Measurements from ENCODE around the gene ME2. TPM values are rescaled to one million over a fixed set of nuclear protein-coding genes. Genes with fewer than 3 reads are reported as not detected.
"Not testable (repeated sequence)": the region's sequence is repeated elsewhere in the genome, so short reads cannot be mapped to it uniquely, and the experiment has no call there.

The ME2 gene
- total RNA-seq, 1 experiment from 2014 or later, result 59.8 TPM

DNA sequence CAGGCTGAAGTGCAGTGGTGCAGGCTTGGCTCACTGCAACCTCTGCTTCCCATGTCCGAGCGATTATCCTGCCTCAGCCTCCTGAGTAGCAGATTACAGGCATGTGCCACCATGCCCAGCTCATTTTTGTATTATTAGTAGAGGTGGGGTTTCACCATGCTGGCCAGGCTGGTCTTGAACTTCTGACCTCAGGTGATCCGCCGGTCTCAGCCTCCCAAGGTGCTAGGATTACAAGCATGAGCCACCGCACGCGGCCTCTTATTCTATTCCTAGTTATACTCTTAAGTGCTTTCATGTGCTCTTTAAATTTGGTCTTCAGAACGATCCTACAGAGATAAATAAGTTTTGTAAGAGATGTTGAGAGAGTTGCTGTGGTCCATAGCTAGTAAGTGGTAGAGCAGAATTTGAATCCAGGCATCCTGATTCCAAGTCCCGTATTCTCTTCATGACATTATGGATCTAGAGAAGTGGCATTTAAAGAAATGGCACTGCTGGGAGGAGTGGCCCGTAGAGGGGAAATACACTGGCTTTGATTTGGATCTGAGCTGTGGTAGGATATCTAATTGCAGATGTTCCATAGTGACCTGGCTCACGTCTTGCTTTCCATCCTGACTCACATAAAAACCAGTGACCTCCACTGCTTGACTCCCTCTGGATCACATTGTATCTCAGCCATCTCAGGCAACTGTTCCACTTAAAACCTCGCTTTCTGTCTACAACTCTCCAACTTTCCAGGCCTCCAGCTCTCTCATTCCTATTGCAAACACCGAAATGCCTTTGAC lies 22.8 kb upstream of the ME2 start:
- no peak for DNase-seq
- Histone ChIP-seq H3K36me3 (no peaks in the 10 kb centered on the region), H3K9me3 (no peaks in the 10 kb centered on the region), H3K4me3 (no peak overlapping the region), H3K27me3 (no peaks in the 10 kb centered on the region)

DNA sequence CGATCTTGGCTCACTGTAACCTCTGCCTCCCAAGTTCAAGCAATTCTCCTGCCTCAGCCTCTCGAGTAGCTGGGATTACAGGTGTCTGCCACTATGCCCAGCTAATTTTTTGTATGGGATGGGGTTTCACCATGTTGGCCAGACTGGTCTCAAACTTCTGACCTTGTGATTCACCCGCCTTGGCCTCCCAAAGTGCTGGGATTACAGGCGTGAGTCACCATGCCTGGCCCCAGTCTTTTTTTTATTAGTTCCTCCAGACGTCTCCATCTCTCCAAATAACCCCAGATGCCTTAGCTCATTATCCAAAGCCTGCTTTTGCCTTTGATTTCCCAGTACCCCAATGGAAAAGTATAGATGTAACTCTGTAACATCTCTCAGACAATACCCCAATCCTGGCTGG lies 21.8 kb upstream of the ME2 start:
- not testable (repeated sequence) for H3K27me3 ChIP-seq, H3K4me3 ChIP-seq, H3K9me3 ChIP-seq, H3K36me3 ChIP-seq
- DNase-seq, result peak; percentile 78

DNA sequence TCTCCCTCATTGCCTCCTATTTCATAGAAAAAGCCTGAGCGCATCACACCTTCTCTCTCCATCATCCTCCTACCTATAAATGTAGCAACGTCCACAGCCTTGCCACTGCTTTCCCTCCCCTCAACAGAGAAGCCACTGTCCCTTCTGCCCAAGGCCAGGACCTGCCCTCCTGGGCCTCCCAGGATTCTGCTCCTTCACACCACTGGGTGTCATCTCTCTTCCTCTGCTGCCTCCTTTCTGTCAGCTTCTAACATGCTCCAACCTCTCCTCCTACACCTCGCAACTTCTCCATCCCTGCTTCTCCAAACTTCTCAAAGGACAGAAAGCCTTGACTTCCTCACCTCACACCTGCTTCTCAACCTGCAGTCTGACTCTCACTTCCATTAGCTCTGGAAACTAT lies 21.2 kb upstream of the ME2 start:
- no peak for DNase-seq
- H3K27me3 ChIP-seq, result no peaks in the 10 kb centered on the region

DNA sequence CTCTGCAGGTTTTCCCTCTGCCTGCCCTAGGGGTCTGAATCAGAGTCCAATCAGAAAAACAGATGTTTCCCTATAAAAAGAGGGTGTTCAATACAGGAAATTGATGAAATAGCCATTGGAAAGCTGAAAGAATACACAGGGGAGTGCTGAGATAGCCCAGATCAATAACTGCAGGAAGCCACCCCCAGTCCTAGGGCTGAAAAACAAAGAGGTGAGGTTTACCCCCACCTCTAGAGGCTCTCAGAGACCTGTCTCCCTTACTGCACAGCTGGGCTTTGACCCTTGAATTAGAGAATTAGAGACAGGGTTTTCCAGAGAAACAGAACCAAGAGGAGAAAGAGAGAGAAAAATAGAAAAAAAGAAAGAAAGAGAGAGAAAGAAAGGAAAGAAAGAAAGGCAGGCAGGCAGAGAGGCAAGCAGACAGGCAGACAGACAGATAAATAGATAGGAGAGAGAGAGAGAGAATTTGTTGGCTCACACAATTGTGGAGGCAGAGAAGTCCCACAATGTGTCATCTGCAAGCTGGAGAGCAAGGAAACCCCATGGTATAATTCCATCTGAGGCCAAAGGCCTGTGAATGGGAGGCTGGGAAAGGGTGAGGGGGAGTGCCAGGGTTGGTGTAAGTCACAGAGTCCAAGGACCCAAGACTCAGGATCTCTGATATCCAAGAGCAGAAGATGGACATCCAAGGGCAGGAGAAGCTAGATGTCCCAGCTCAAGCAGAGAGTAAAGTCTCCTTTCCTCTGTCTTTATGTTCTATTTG lies 18.9 kb upstream of the ME2 start:
- no peak for DNase-seq
- Histone ChIP-seq H3K27me3 (no peaks in the 10 kb centered on the region), H3K4me3 (no peak overlapping the region)

More for the DNA sequence above, 21.2 kb upstream of the ME2 start:
- H3K4me3 ChIP-seq, result no peak overlapping the region
- no peaks in the 10 kb centered on the region for H3K9me3 ChIP-seq
- H3K36me3 ChIP-seq, result no peaks in the 10 kb centered on the region

DNA sequence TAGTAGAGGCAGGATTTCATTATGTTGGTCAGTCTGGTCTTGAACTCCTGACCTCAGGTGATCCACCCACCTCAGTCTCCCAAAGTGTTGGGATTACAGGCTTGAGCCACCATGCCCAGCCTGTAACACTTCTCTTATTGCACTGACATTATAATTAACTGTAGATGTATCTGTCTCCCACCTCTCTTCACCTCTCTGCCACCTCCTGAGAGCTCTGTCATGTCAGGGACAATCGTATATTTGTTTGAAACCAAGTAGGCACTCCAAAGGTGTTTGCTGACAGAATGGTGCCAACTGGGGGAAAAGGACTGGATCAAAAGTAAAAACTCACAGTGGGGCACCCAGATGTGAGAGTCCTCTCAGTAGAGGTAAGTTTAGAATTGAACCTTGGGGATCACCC lies 17.3 kb upstream of the ME2 start:
- Histone ChIP-seq H3K36me3 (no peaks in the 10 kb centered on the region), H3K27me3 (no peaks in the 10 kb centered on the region), H3K9me3 (no peaks in the 10 kb centered on the region), H3K4me3 (no peak overlapping the region)
- no peak for DNase-seq

More for the DNA sequence above, 18.9 kb upstream of the ME2 start:
- no peaks in the 10 kb centered on the region for H3K36me3 ChIP-seq
- H3K9me3 ChIP-seq, result no peaks in the 10 kb centered on the region

DNA sequence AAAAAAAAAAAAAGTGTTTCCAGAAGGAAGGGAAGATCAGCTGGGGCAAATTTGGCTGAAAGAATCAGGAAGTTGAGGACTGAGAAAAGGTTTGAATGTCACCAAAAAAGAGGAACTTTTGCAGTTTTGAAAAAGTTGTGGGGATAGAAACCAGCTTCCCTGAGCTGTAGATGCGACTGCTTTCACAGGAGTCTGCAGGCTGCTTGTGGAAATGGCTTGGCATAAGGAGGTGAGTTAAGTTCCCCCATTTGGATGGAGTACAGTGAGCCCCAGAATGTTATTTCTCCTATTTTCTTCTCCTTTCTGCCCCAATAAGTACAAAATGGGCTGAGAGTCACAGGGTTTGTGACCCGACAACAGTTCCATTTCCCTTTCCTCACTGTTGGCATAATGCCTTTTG lies 16.5 kb upstream of the ME2 start:
- no peaks in the 10 kb centered on the region for H3K9me3 ChIP-seq

DNA sequence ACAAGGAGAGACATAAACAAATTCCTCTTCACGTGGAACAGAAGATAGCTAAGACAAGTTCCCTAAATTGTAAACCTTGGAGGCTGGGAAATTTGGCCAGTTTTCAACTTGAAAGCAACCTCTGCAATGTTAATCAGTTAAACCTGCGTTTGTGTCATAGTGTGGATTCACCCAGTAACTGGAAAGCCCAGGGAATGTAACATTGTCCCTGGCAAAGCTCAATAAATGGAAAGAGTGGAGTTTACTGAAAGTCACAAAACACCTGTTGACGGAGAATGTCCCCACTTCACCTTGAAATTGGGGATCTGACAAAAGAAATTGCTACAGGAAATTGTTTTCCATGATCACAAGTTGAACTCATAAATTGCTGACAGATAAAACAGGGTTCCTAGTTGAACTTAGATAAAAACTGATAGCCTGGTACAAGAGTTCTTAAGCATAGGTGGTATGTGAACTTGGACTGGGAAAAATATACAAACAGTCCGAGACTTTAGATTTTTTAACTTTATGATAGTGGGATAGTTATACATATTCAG lies 15.0 kb upstream of the ME2 start:
- no peaks in the 10 kb centered on the region for H3K27me3 ChIP-seq
- no peak for DNase-seq
- no peak overlapping the region for H3K4me3 ChIP-seq
- H3K9me3 ChIP-seq, result no peaks in the 10 kb centered on the region
- H3K36me3 ChIP-seq, result no peaks in the 10 kb centered on the region

More for the DNA sequence above, 16.5 kb upstream of the ME2 start:
- Histone ChIP-seq H3K36me3 (no peaks in the 10 kb centered on the region), H3K27me3 (no peaks in the 10 kb centered on the region), H3K4me3 (no peak overlapping the region)
- DNase-seq, result no peak

DNA sequence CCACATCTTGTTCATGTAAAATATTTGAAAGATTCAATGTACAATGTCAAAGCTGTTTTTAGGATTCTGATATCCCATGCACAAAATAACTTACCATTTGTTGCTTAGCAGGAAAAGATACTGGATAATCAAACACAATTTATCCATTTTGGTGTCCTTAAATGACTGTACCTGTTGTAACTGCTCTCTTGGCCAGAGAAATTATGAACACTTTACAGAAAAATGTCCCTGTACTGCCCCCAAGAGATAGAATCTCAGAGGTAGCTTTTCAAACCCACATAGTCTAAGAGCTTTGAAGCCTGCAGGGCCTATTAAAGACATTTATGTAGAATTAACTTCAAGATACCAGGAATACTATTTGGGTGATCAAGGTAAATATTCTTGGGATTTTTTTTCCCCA lies 12.2 kb upstream of the ME2 start:
- Histone ChIP-seq H3K27me3 (no peaks in the 10 kb centered on the region), H3K9me3 (no peaks in the 10 kb centered on the region), H3K36me3 (no peaks in the 10 kb centered on the region), H3K4me3 (no peak overlapping the region)
- DNase-seq, result no peak

DNA sequence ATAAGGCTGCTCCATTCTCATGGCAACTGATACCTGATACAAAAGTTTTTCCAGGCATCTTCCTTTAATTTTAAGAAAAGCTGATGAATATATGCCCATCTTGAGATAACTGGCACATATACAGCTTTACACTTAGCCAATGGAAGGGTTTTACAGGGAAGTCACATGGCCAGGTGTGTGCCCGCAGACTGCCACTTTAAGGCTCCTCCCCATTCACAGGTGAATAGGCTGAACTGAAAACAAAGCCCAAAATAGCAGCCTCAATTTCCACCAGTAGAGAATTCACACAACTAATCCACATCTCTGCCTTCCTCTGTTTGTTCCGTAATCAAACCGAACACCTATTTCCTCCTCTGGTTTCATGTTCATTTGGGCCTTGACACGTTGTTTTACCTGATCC lies 9.8 kb upstream of the ME2 start:
- DNase-seq, result no peak
- H3K36me3 ChIP-seq, result no peaks in the 10 kb centered on the region
- H3K4me3 ChIP-seq, result no peak overlapping the region
- H3K27me3 ChIP-seq, result no peaks in the 10 kb centered on the region
- no peaks in the 10 kb centered on the region for H3K9me3 ChIP-seq

DNA sequence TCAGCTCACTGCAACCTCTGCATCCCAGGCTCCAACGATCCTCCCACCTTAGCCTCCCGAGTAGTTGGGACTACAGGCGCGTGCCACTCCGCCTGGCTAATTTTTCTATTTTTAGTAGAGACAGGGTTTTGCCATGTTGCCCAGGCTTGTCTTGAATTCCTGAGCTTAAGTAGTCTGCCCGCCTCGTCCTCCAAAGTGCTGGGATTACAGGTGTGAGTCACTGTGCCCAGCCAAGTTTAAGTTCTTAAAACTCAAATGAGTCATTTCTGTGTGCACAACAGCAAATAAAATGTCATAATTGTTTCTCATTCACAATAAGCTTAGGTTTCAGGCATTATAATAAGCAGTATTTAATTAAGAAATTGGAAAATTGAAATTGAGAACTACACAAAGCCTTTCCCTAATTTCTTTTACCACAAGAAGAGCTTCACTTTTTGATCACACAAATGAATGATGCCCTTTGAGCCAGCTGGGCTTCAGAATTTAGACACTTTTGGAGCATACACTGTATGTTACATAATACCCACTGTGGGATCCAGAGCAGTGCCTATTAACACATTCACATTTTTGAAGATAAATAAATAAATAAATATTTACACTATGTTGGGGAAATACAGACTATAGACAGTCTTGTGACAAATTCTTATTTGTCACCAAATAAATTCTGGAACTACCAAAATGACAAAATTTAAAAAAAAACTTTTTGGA lies 8.6 kb upstream of the ME2 start:
- H3K27me3 ChIP-seq, result no peaks in the 10 kb centered on the region
- no peaks in the 10 kb centered on the region for H3K36me3 ChIP-seq
- peak; percentile 85 for DNase-seq
- H3K4me3 ChIP-seq, result no peak overlapping the region
- H3K9me3 ChIP-seq, result no peaks in the 10 kb centered on the region

DNA sequence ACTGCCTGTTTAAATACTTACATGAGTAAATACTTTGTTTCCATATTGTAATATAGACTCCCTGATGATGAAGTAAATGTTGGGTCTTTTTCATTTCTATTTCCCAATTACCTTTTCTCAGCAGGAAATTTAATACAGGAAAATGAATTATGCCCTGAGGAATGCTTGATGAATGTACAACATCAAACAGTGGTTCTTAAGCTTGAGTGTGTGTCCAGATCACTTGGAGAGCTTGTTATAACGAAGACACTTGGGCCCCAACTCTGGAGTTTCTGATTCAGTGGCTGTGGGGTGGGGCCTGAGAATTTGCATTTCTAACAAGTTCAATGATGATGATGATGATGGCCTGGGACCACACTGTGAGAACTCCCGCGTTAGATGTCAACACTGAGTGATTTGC lies 7.1 kb upstream of the ME2 start:
- Histone ChIP-seq H3K36me3 (no peaks in the 10 kb centered on the region), H3K4me3 (no peak overlapping the region), H3K27me3 (no peaks in the 10 kb centered on the region), H3K9me3 (no peaks in the 10 kb centered on the region)
- DNase-seq, result no peak

DNA sequence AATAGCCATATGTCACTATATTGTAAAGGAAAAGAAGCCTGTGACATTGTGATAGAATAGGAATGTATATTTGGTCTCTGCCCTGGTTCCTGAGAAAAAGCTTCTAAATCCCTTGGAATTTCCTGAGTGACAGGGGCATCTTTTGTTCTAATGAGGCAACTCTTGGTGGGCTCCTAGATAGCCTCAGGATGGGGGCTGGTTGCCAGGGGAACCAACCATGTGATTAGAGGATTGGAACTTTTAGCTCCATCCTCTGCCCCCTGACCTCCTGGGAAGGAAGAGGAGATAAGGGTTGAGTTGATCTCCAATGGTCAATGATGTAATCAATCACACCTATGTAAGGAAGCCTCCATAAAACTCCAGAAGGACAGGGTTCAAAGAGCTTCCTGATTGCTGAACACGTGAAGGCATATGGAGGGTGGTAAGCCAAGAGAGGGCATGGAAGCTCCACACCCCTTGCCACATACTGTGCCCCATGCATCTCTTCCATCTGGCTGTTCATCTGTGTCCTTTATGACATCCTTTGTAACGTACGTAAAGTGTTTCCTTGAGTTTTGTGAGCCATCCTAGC lies 2.9 kb upstream of the ME2 start:
- DNase-seq, result no peak

DNA sequence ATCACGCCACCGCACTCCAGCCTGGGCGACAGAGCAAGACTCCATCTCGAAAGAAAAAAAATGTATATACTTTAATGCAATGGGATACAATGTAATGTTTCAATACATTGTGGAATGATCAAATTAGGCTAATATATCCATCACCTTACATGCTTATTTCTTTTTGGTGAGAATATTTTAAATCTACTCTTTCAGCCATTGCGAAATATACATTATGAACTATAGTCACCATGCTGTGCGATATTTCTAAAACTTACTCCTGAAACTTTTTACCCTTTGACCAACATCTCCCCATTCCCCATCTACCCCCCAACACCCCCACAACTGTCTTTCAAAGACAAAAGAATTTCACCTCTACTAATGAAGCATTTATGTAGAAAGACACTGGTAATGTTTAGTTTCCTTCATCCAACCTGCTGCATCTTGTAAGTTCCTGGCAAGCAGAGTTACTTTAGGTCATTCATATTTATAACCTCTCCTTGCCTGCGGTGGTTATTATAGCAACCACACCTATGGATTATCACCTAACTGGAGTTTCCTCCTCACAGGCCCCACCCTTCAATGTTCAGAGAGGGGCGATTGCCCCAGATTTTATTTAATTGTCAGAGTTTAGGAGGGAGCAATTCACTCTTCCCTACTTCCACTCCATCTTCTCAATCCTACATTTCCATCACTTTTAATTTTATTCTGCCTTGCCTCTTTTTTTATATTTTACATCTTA lies 1.2 kb upstream of the ME2 start:
- Histone ChIP-seq H3K9me3 (no peaks in the 10 kb centered on the region), H3K4me3 (peak overlapping the region; percentile 76), H3K27me3 (no peaks in the 10 kb centered on the region), H3K36me3 (no peaks in the 10 kb centered on the region)
- DNase-seq, result no peak

More for the DNA sequence above, 2.9 kb upstream of the ME2 start:
- Histone ChIP-seq H3K9me3 (no peaks in the 10 kb centered on the region), H3K27me3 (no peaks in the 10 kb centered on the region), H3K36me3 (no peaks in the 10 kb centered on the region), H3K4me3 (no peak overlapping the region)

DNA sequence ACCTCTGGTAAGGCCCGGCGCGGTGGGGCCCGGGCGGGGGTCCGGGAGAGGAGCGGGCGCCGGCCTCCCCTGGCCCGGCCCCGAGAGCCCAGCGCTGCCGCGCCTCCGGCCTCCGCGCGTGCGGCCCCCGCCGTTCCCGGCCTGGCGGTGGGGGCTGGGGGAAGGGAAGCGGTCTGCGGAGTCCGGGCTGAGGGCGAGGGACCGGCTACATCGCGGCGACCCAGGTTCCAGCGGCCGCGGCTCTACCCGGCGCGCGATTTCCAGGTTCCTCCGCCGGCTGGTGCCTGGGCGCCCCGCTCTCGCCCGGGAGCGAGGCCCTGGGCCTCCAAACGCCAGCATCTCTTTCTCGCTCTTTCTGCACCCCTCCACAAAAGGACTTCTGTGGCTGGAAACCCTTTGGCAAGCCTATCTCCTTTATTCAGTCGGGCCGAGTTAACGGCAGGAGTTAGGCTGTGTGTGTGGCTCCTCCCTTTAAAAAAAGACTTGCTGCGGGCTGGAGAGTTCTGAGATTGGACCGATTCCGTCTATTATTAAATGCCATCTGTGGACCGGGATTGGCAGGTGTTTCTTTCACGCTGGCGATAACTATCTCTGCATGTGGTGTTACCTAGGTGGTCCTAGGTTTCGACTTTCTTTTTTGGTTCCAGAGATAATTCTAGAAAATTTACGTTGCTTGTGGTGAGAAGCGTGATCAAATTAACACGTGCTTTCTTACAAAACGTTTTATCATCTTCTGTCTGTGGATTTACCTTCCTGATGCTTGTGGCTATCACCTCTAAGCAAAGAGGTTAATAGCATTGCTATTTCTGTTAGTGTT lies 592 bp downstream of the ME2 start:
- Histone ChIP-seq H3K9me3 (no peaks in the 10 kb centered on the region), H3K36me3 (no peaks in the 10 kb centered on the region), H3K4me3 (peak overlapping the region; percentile 76), H3K27me3 (no peaks in the 10 kb centered on the region)
- peak; percentile 42 for DNase-seq

DNA sequence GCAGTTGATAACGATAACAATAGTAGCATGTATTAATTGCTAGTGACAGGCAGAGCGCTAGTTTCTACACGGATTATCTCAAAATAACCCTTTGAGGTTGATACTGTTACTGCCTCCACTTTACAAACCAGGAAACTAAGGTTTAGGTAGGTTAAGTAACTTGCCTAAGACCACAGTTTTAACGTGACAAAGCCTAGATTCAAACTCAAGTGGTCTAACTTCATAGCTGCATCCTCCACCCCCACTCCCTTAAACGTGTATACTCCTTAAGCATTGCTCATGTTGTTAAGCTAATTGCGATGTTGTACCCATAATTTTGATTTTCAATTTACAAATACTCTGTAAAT lies 1.2 kb downstream of the ME2 start:
- Histone ChIP-seq H3K27me3 (no peaks in the 10 kb centered on the region), H3K9me3 (no peaks in the 10 kb centered on the region), H3K4me3 (peak overlapping the region; percentile 76), H3K36me3 (no peaks in the 10 kb centered on the region)
- no peak for DNase-seq

DNA sequence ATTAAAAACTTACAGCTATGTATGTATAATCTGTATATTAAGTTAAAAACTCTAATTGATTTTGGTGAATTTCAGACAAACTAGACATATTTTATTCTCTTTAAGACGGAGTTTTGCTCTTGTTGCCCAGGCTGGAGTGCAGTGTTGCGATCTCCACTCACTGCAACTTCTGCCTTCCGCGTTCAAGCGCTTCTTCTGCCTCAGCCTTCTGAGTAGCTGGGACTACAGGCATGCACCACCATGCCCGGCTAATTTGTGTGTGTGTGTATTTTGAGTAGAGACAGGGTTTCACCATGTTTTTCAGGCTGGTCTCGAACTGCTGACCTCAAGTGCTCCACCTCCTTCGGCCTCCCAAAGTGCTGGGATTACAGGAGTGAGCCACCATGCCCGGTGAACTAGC lies 2.0 kb downstream of the ME2 start:
- H3K27me3 ChIP-seq, DNase-seq, H3K36me3 ChIP-seq, H3K9me3 ChIP-seq: not testable (repeated sequence)
- peak overlapping the region; percentile 76; the same call in 1 of the 2 replicates for H3K4me3 ChIP-seq

All from MG63 (cell line).